Hepatocyte (in vitro differentiated cells): ENCODE measurements around the gene GCSH.

ENCODE experiments used
- EZH2 ChIP-seq: fragments of 200-600 bp; sonication (generic); IDR thresholded peaks from 2 replicates; pipeline ENCODE4 v1.6.1; 2016; ENCODE audit warnings: antibody characterized with exemption, mild to moderate bottlenecking, borderline replicate concordance
- TF ChIP-seq, protein P1 (sequence below): fragments of 200-600 bp; sonication (generic); IDR thresholded peaks from 2 replicates; pipeline ENCODE4 v1.5.1; 2016; ENCODE audit warnings: antibody characterized with exemption, mild to moderate bottlenecking; ENCODE audit not compliant: poor library complexity

GRCh38 chr16:81053761-81054160 is 42.4 kb downstream of the GCSH start:
- no peak for TF ChIP-seq EZH2
- TF ChIP-seq, protein P1, sequence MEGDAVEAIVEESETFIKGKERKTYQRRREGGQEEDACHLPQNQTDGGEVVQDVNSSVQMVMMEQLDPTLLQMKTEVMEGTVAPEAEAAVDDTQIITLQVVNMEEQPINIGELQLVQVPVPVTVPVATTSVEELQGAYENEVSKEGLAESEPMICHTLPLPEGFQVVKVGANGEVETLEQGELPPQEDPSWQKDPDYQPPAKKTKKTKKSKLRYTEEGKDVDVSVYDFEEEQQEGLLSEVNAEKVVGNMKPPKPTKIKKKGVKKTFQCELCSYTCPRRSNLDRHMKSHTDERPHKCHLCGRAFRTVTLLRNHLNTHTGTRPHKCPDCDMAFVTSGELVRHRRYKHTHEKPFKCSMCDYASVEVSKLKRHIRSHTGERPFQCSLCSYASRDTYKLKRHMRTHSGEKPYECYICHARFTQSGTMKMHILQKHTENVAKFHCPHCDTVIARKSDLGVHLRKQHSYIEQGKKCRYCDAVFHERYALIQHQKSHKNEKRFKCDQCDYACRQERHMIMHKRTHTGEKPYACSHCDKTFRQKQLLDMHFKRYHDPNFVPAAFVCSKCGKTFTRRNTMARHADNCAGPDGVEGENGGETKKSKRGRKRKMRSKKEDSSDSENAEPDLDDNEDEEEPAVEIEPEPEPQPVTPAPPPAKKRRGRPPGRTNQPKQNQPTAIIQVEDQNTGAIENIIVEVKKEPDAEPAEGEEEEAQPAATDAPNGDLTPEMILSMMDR: no peak
